Smooth muscle cell (in vitro differentiated cells): ENCODE measurements around the gene FAM227B. TPM values are rescaled to one million over a fixed set of nuclear protein-coding genes. Genes with fewer than 3 reads are reported as not detected.

Experiments used
- DNase-seq: peaks from one replicate; lab custom pipeline; 2025; ENCODE audit not compliant: unreplicated experiment; lab: John Stamatoyannopoulos, UW
- H2AFZ ChIP-seq: fragments of 200-600 bp; sonication (generic); 2 replicates; pipeline ENCODE4 v1.6.0; 2016; ENCODE audit warnings: antibody characterized with exemption, low read depth, mild to moderate bottlenecking
- H3F3A ChIP-seq: fragments of 200-600 bp; sonication (generic); 2 replicates; pipeline ENCODE4 v1.6.0; 2017; ENCODE audit warnings: antibody characterized with exemption, low read depth
- H3K27ac ChIP-seq: fragments of 200-600 bp; sonication (generic); 2 replicates; pipeline ENCODE4 v1.5.1; 2016; ENCODE audit warnings: low read depth, mild to moderate bottlenecking
- H3K27me3 ChIP-seq: fragments of 200-600 bp; sonication (generic); 2 replicates; pipeline ENCODE4 v1.6.1; 2016; ENCODE audit warnings: low read depth, mild to moderate bottlenecking
- H3K36me3 ChIP-seq: fragments of 200-600 bp; sonication (generic); 2 replicates; pipeline ENCODE4 v1.5.1; 2016; ENCODE audit warnings: low read depth
- H3K4me1 ChIP-seq: fragments of 200-600 bp; sonication (generic); 2 replicates; pipeline ENCODE4 v1.5.1; 2016; ENCODE audit warnings: low read depth
- H3K4me2 ChIP-seq: fragments of 200-600 bp; sonication (generic); 2 replicates; pipeline ENCODE4 v1.6.0; 2016; ENCODE audit warnings: mild to moderate bottlenecking
- H3K4me3 ChIP-seq: fragments of 200-600 bp; sonication (generic); 2 replicates; pipeline ENCODE4 v1.5.1; 2016; ENCODE audit warnings: mild to moderate bottlenecking
- H3K79me2 ChIP-seq: fragments of 200-600 bp; sonication (generic); 2 replicates; pipeline ENCODE4 v1.6.0; 2016; ENCODE audit warnings: low read depth, mild to moderate bottlenecking
- H3K9ac ChIP-seq: fragments of 200-600 bp; sonication (generic); 2 replicates; pipeline ENCODE4 v1.6.0; 2016; ENCODE audit warnings: low read depth
- H3K9me3 ChIP-seq: fragments of 200-600 bp; sonication (generic); replicated peaks from 2 replicates; pipeline ENCODE4 v1.5.1; 2016; ENCODE audit warnings: low read depth
- H4K20me1 ChIP-seq: fragments of 200-600 bp; sonication (generic); 2 replicates; pipeline ENCODE4 v1.6.0; 2016; ENCODE audit warnings: low read depth
- CTCF ChIP-seq: fragments of 200-600 bp; sonication (generic); IDR thresholded peaks from 2 replicates; pipeline ENCODE4 v1.5.1; 2017; ENCODE audit warnings: borderline replicate concordance, mild to moderate bottlenecking, antibody characterized with exemption; ENCODE audit not compliant: insufficient read depth, poor library complexity, severe bottlenecking
- WGBS: methylation state at CpG from one replicate; pipeline ENCODE4 v1.1.7; 2016; ENCODE audit warnings: low lambda C conversion rate; 5-methylcytosine and 5-hydroxymethylcytosine counted together
- polyA plus RNA-seq: library from polyadenylated mRNA; unstranded; fragments of >200 nt; fragmentation: Nextera tagmentation; extraction: Ambion mirVana; gene quantifications from 2 replicates; pipeline ENCODE4 v1.2.1, GENCODE V29; 2016
- total RNA-seq: library from RNA; depleted of rRNA; stranded (reverse); fragments of >200 nt; gene quantifications from 2 replicates; pipeline ENCODE4 v1.2.3, GENCODE V29; 2014

FAM227B gene
- total and polyA plus RNA-seq, 2 experiments from 2014 or later = 7.5 to 9.7 TPM

DNA sequence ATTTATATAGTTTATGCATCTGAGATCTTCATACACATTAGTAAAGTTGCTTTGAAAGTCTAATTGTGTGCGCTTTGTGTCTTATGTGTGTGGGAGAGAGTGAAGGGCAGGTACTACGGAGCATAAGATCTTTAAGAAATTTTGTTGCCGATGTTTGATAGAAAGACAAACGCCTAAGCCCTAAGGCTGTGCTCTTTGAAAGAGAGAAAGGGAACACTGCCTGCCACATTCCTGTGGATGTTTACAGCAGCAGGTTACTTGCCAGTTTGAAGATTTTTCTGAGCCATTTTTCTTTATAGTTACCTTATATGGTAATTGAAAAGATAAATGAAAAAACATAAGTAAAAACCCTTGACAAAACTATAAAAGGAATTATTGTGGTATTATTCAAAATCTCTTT, 17.2 kb upstream of the FAM227B start:
- DNase-seq = no peak
- Histone ChIP-seq H3K4me3 (no peak overlapping the region), H3K9ac (no peak overlapping the region), H3K27ac (no peak overlapping the region), H4K20me1 (peaks cover 2% of the 10 kb centered on the region), H3K79me2 (peaks cover 20% of the 10 kb centered on the region), H3F3A (peaks cover 4% of the 10 kb centered on the region), H3K27me3 (no peaks in the 10 kb centered on the region), H2AFZ (no peak overlapping the region), H3K4me2 (no peak overlapping the region), H3K4me1 (peaks cover 6% of the 10 kb centered on the region), H3K36me3 (peaks cover 24% of the 10 kb centered on the region), H3K9me3 (no peaks in the 10 kb centered on the region)
- WGBS = 81% methylated on average over 4 of the region's 4 CpGs
- TF ChIP-seq CTCF = no peak

GRCh38 chr15:49628379-49628778, 7.8 kb upstream of the FAM227B start:
- Histone ChIP-seq H3K4me1 (peaks cover 49% of the 10 kb centered on the region), H3K4me3 (no peak overlapping the region), H3K9me3 (no peaks in the 10 kb centered on the region), H3K27me3 (no peaks in the 10 kb centered on the region), H3K9ac (peak overlapping the region; percentile 11), H3K4me2 (peak overlapping the region; percentile 72), H3K36me3 (peaks cover 6% of the 10 kb centered on the region), H3K27ac (peak overlapping the region; percentile 98), H3K79me2 (peaks cover 68% of the 10 kb centered on the region), H4K20me1 (no peaks in the 10 kb centered on the region), H3F3A (peaks cover 23% of the 10 kb centered on the region), H2AFZ (no peak overlapping the region)
- no peak for TF ChIP-seq CTCF
- no peak for DNase-seq
- WGBS = 12% methylated on average over 2 of the region's 2 CpGs

GRCh38 chr15:49627407-49627877, 6.8 kb upstream of the FAM227B start:
- Histone ChIP-seq H3F3A (peaks cover 25% of the 10 kb centered on the region), H3K4me3 (no peak overlapping the region), H3K9me3 (no peaks in the 10 kb centered on the region), H2AFZ (no peak overlapping the region), H4K20me1 (no peaks in the 10 kb centered on the region), H3K4me1 (peaks cover 57% of the 10 kb centered on the region), H3K79me2 (peaks cover 71% of the 10 kb centered on the region), H3K4me2 (peak overlapping the region; percentile 72), H3K9ac (peak overlapping the region; percentile 81), H3K27me3 (no peaks in the 10 kb centered on the region), H3K27ac (peak overlapping the region; percentile 98), H3K36me3 (peaks cover 5% of the 10 kb centered on the region)
- WGBS = 14% methylated on average over 1 of the region's 1 CpG
- TF ChIP-seq CTCF = no peak
- no peak for DNase-seq

- Histone ChIP-seq H3K4me1 (peaks cover 57% of the 10 kb centered on the region), H2AFZ (no peak overlapping the region), H3K27me3 (no peaks in the 10 kb centered on the region), H3K9ac (peak overlapping the region; percentile 81), H3K79me2 (peaks cover 72% of the 10 kb centered on the region), H4K20me1 (no peaks in the 10 kb centered on the region), H3K36me3 (no peaks in the 10 kb centered on the region), H3F3A (peaks cover 28% of the 10 kb centered on the region), H3K4me2 (peak overlapping the region; percentile 64), H3K4me3 (no peak overlapping the region), H3K27ac (peak overlapping the region; percentile 98), H3K9me3 (no peaks in the 10 kb centered on the region)
- DNase-seq = no peak
- WGBS = 77% methylated on average over 5 of the region's 5 CpGs
- no peak for TF ChIP-seq CTCF
Observed at GRCh38 chr15:49625460-49626036, 4.9 kb upstream of the FAM227B start.
